ENCODE results near the gene MCM8. TPM values are rescaled to one million over a fixed set of nuclear protein-coding genes. Genes with fewer than 3 reads are reported as not detected.

The MCM8 gene
- total RNA-seq (2022) (8.0 and 12.4 TPM in 2 replicates), Bru-seq, nascent RNA (percentile 62 among the genes with signal in this experiment), BruChase-seq, experiment 1, labeled RNA remaining after a 6-hour chase (percentile 63 among the genes with signal in this experiment), BruChase-seq, experiment 2, labeled RNA remaining after a 2-hour chase (percentile 65 among the genes with signal in this experiment)
- long read RNA-seq, partial matches to known transcripts, result 2 of 5 reads
- long read RNA-seq, other reads (novel, unspliced or antisense), result 1 of 5 reads

GRCh38 chr20:5950271-5951031 lies at the start of gene MCM8, which contains the start of gene TRMT6:
Gene MCM8 (plus strand): TSS chr20:5950652. CDS start chr20:5952016, 1,364 bp downstream.
Gene TRMT6 (minus strand): TSS chr20:5950533. CDS start chr20:5950405, 128 bp downstream.
- Mint-ChIP-seq H3K4me1 (ENCODE audit: insufficient read depth, unreplicated experiment) (peaks cover 22% of the 10 kb centered on the region), H3K9me3 (ENCODE audit: unreplicated experiment) (no peaks in the 10 kb centered on the region), H3K36me3 (ENCODE audit: insufficient read depth, unreplicated experiment) (peaks cover 31% of the 10 kb centered on the region), H3K4me3 (ENCODE audit: unreplicated experiment) (peak within 1 kb of the TSS; percentile 99), H3K27me3 (ENCODE audit: insufficient read depth, unreplicated experiment) (no peaks in the 10 kb centered on the region), H3K27ac (ENCODE audit: low read depth, unreplicated experiment) (peak within 1 kb of the TSS; percentile 59)
- DNase-seq (ENCODE audit: unreplicated experiment), result peak; percentile 96
- POLR2A ChIA-PET, result interaction anchor here (0.7 to 2.5 kb wide), 12 partner anchors 13 to 1198 kb away, joined by 3 to 15 read pairs (median 4); no protein-coding TSS in a partner anchor
- TF ChIP-seq CTCF (IDR thresholded peaks at IDR 0.05; ENCODE audit: unreplicated experiment), result no peak
- intact Hi-C loops (cut with micrococcal nuclease), result loop anchor here (2.0 kb wide), 1 partner anchor 126 kb away; no protein-coding TSS in a partner anchor
- BruUV-seq (replicated peaks), result no TSS peak
- CTCF ChIA-PET, result interaction anchor here (0.8 to 1.4 kb wide), 3 partner anchors 54 to 393 kb away, joined by 3 to 4 read pairs (median 3); no protein-coding TSS in a partner anchor

DNA sequence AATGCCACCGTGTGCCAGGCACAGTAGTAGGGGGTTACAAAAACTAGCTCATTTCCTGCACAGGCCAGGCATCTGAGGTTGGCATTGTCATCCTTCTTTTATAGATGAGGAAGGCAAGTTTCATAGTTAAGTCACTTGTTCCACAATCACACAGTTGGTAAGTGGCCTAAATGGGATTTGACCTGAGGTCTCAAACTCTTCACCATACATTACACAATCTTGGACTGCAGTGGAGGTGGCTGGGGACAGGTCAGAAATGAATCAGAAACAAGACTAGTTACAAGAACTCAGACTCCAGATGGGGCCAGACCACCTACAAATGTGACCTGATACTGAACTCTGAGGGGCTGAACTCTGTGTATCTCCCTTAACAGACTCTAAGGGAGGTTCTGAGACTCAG lies 49.5 kb upstream of the MCM8 start:
- no peaks in the 10 kb centered on the region for H3K36me3 Mint-ChIP-seq (ENCODE audit: insufficient read depth, unreplicated experiment)
- H3K4me1 Mint-ChIP-seq (ENCODE audit: insufficient read depth, unreplicated experiment), result peaks cover 6% of the 10 kb centered on the region
- H3K4me3 Mint-ChIP-seq (ENCODE audit: unreplicated experiment), result no peak overlapping the region
- BruUV-seq (replicated peaks), result no TSS peak
- H3K27ac Mint-ChIP-seq (ENCODE audit: low read depth, unreplicated experiment), result no peak overlapping the region
- peaks cover 12% of the 10 kb centered on the region for H3K27me3 Mint-ChIP-seq (ENCODE audit: insufficient read depth, unreplicated experiment)
- no peak for DNase-seq (ENCODE audit: unreplicated experiment)
- ChIA-PET CTCF (no interaction called here), POLR2A (interaction anchor here (0.7 to 1.2 kb wide), 3 partner anchors 11 to 19 kb away, joined by 3 read pairs; no protein-coding TSS in a partner anchor)
- H3K9me3 Mint-ChIP-seq (ENCODE audit: unreplicated experiment), result peaks cover 13% of the 10 kb centered on the region
- no peak for TF ChIP-seq CTCF (IDR thresholded peaks at IDR 0.05; ENCODE audit: unreplicated experiment)
- intact Hi-C loops (cut with micrococcal nuclease), result no loop called here

- ChIA-PET POLR2A (no interaction called here), CTCF (interaction anchor here (0.8 to 0.9 kb wide), 2 partner anchors 11 to 124 kb away, joined by 4 to 6 read pairs; no protein-coding TSS in a partner anchor)
- BruUV-seq (replicated peaks), result no TSS peak
Measured at GRCh38 chr20:5908981-5909380, 41.5 kb upstream of the MCM8 start.

More at GRCh38 chr20:5908981-5909380, 41.5 kb upstream of the MCM8 start:
- H3K27ac Mint-ChIP-seq (ENCODE audit: low read depth, unreplicated experiment), result no peak overlapping the region
- no peak for DNase-seq (ENCODE audit: unreplicated experiment)
- intact Hi-C loops (cut with micrococcal nuclease), result no loop called here
- H3K36me3 Mint-ChIP-seq (ENCODE audit: insufficient read depth, unreplicated experiment), result no peaks in the 10 kb centered on the region
- peaks cover 19% of the 10 kb centered on the region for H3K4me1 Mint-ChIP-seq (ENCODE audit: insufficient read depth, unreplicated experiment)
- peaks cover 38% of the 10 kb centered on the region for H3K27me3 Mint-ChIP-seq (ENCODE audit: insufficient read depth, unreplicated experiment)
- TF ChIP-seq CTCF (IDR thresholded peaks at IDR 0.05; ENCODE audit: unreplicated experiment), result no peak
- H3K4me3 Mint-ChIP-seq (ENCODE audit: unreplicated experiment), result no peak overlapping the region
- no peaks in the 10 kb centered on the region for H3K9me3 Mint-ChIP-seq (ENCODE audit: unreplicated experiment)
